ENCODE measurements around the gene PHTF1.

GRCh38 chr1:113692824-113693431 is 66.4 kb downstream of the PHTF1 start:
- TF ChIP-seq CTCF (IDR thresholded peaks at IDR 0.05) (no peak), EZH2 (IDR thresholded peaks at IDR 0.05; ENCODE audit: borderline replicate concordance, insufficient read depth, low read depth, low read length, poor library complexity, severe bottlenecking) (no peak)
